Measurements from ENCODE around the gene ITGA1.

The ITGA1 gene

DNA sequence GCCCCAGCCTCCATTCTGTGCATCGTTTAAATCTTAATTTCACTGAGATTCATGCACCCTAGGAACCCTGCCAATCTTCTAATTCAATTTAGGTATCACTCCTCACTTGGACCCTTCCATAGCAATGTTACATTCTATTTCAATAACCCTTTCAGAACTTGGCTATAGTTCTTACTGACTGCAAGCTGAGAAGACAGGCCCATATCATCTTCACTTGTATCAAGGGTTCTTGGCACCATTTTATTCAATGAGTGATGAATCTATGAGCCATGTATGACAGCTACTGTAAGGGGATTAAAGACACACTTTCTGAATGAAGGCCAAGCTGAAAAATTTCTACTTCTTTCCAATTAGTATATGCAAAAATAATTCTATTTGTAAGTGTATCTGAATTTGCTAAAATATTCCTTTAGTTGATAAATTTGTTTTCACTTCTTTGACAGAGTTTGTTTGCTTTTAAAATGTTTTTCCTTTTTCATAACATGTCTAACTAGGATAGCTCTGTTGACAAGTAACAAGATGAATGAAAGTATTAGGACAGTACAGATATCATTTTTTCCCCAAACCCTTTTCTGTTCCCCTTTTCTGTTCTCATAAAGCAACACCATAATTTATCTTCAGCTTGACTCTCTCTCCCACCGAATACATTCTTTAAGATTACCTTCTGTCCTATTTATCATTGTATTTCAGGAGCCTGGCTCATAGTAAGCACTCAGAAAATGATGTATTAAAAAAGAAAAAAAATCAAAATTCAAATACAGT, 211.0 kb downstream of the ITGA1 start:
- DNase-seq (ENCODE audit: low spot score) = no peak

- no peak for DNase-seq (ENCODE audit: low spot score)
Measured at GRCh38 chr5:52999344-52999949, 211.7 kb downstream of the ITGA1 start.

DNA sequence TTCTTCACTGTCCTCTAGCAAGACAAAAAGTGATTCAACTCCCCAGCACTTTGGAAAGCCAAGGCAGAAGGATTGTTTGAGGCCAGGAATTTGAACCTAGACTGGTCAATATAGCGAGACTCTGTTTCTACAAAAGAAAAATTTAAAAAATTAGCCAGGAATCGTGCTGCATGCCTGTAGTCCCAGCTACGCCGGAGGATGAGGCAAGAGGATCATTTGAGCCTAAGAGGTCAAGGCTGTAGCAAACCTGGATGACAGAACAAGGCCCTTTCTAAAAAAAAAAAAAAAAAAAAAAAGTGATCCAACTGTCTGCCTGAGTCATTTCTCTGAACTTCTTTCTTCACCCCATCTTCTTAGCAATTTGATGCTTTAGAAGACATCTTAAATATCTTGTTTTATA, 213.8 kb downstream of the ITGA1 start:
- no peak for DNase-seq (ENCODE audit: low spot score)

GRCh38 chr5:53002491-53002890, 214.8 kb downstream of the ITGA1 start:
- no peak for DNase-seq (ENCODE audit: low spot score)

DNA sequence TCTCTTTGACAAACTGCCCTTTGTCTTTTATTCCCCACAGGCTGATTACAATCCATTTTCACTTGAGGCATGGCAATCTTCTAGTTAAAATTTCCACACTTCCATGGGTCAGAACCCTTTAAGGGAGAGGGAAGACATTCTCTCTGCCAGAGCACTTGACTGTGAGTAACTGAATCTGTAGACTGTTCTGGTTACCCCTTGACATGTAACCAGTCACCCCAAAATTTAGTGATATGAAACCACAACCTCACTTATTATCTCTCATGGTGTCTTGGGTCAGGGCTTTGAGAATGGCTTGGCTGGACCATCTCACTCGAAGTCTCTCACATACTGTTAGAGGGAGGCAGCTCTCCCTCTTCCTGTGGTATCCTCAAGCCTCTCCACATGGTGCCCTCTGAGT, 215.4 kb downstream of the ITGA1 start:
- DNase-seq (ENCODE audit: low spot score) = no peak

- DNase-seq (ENCODE audit: low spot score) = no peak
Measured at GRCh38 chr5:53006911-53007890, 219.5 kb downstream of the ITGA1 start.

DNA sequence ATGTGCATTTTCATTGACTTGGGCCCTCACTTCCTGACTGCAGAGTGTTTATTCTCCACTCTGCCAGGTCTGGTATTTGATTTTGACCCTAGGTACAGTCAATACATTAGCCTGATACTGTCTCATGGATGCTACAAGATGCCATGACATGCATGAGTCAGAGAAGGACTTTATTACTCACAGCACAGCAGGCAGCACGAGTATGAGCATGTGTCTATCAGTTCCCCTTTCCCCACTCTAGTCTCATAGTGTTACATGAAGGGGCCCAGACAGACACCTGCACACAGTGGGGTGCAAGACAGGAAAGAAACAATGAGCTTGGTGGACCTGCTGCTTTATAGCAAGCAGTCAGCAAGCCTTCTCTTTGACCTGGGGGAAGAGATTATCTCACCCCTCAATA, 221.0 kb downstream of the ITGA1 start:
- no peak for DNase-seq (ENCODE audit: low spot score)
